AG04449 (cell line): ENCODE results near the gene EML1.

Source experiments
- CTCF ChIA-PET: fragments of 350-600 bp; formaldehyde crosslinking; extraction: SDS; loops from one replicate; lab custom pipeline; 2021; ENCODE audit warnings: antibody characterized with exemption; lab: Yijun Ruan, JAX
- POLR2A ChIA-PET: fragments of 400-600, 350-600 bp; formaldehyde crosslinking; extraction: SDS; loops from one replicate; lab custom pipeline; 2020; ENCODE audit warnings: antibody characterized with exemption, inconsistent platforms; lab: Yijun Ruan, JAX
- DNase-seq: peaks from one replicate; pipeline ENCODE4 v3.0.0-alpha.2; 2010; ENCODE audit warnings: low read depth, low spot score
- H3K4me3 ChIP-seq: 2 replicates; pipeline ENCODE4 v1.5.1; 2011; ENCODE audit warnings: low read depth, mild to moderate bottlenecking, control low read depth, low read length
- TF ChIP-seq, protein P1 (sequence below): IDR thresholded peaks from one replicate; pipeline ENCODE4 v1.5.1; 2011; ENCODE audit warnings: mild to moderate bottlenecking, moderate library complexity, low read length, control low read depth, inconsistent platforms; ENCODE audit not compliant: insufficient read depth; ENCODE audit errors: missing control alignments

The EML1 gene

GRCh38 chr14:99816642-99817041 lies 23.4 kb downstream of the EML1 start:
- ChIA-PET POLR2A (no interaction called here), CTCF (interaction anchor here (1.0 to 1.8 kb wide), 5 partner anchors 10 to 87 kb away, joined by 3 to 6 read pairs (median 4); partner anchors contain the start of gene EML1)
- TF ChIP-seq, protein P1, sequence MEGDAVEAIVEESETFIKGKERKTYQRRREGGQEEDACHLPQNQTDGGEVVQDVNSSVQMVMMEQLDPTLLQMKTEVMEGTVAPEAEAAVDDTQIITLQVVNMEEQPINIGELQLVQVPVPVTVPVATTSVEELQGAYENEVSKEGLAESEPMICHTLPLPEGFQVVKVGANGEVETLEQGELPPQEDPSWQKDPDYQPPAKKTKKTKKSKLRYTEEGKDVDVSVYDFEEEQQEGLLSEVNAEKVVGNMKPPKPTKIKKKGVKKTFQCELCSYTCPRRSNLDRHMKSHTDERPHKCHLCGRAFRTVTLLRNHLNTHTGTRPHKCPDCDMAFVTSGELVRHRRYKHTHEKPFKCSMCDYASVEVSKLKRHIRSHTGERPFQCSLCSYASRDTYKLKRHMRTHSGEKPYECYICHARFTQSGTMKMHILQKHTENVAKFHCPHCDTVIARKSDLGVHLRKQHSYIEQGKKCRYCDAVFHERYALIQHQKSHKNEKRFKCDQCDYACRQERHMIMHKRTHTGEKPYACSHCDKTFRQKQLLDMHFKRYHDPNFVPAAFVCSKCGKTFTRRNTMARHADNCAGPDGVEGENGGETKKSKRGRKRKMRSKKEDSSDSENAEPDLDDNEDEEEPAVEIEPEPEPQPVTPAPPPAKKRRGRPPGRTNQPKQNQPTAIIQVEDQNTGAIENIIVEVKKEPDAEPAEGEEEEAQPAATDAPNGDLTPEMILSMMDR = no peak
- DNase-seq = no peak
- H3K4me3 ChIP-seq = no peak overlapping the region

GRCh38 chr14:99817331-99817730 lies 24.1 kb downstream of the EML1 start:
- TF ChIP-seq, protein P1 = no peak
- DNase-seq = no peak
- no peak overlapping the region for H3K4me3 ChIP-seq
- ChIA-PET CTCF (interaction anchor here (1.0 to 1.8 kb wide), 5 partner anchors 11 to 87 kb away, joined by 3 to 6 read pairs (median 4); partner anchors contain the start of gene EML1), POLR2A (interaction anchor here (0.6 kb wide), 1 partner anchor 73 kb away, joined by 3 read pairs; no protein-coding TSS in a partner anchor)

GRCh38 chr14:99818503-99819036 lies 25.4 kb downstream of the EML1 start:
- ChIA-PET POLR2A (no interaction called here), CTCF (interaction anchor here (1.3 to 2.6 kb wide), 2 partner anchors 11 to 88 kb away, joined by 4 to 10 read pairs; no protein-coding TSS in a partner anchor)
- TF ChIP-seq, protein P1 = no peak
- no peak for DNase-seq
- no peak overlapping the region for H3K4me3 ChIP-seq

- H3K4me3 ChIP-seq = no peak overlapping the region
- TF ChIP-seq, protein P1 = no peak
- CTCF ChIA-PET = interaction anchor here (1.3 to 2.6 kb wide), 2 partner anchors 12 to 89 kb away, joined by 4 to 10 read pairs; no protein-coding TSS in a partner anchor
- no peak for DNase-seq
- POLR2A ChIA-PET = no interaction called here
Observed at GRCh38 chr14:99819514-99819913, 26.3 kb downstream of the EML1 start.

GRCh38 chr14:99820702-99821331 lies 27.6 kb downstream of the EML1 start:
- POLR2A ChIA-PET = no interaction called here
- TF ChIP-seq, protein P1 = no peak
- CTCF ChIA-PET = interaction anchor here (1.0 to 2.7 kb wide), 6 partner anchors 10 to 94 kb away, joined by 3 to 13 read pairs (median 6); partner anchors contain the start of gene EML1
- H3K4me3 ChIP-seq = no peak overlapping the region
- DNase-seq = no peak
